GM23338 (cell line): ENCODE results near the gene PHKG1. TPM values are rescaled to one million over a fixed set of nuclear protein-coding genes. Genes with fewer than 3 reads are reported as not detected.

ENCODE experiments used
- ATAC-seq: fragments of 200-7000 bp; cut with Tn5 transposase; 3 replicates; pipeline ENCODE4 v1.9.1; 2020
- DNase-seq: peaks from one replicate; pipeline ENCODE4 v3.0.0-alpha.2; 2015; ENCODE audit warnings: low spot score
- H2AFZ ChIP-seq: fragments of 200-600 bp; sonication (generic); 2 replicates; pipeline ENCODE4 v1.8.0; 2016; ENCODE audit warnings: antibody characterized with exemption, mild to moderate bottlenecking, moderate library complexity
- H3F3A ChIP-seq: fragments of 200-600 bp; sonication (generic); replicated peaks from 2 replicates; pipeline ENCODE4 v1.8.0; 2017; ENCODE audit warnings: antibody characterized with exemption, mixed run types, low read depth
- H3K27ac ChIP-seq: fragments of 200-600 bp; sonication (generic); 2 replicates; pipeline ENCODE4 v1.6.1; 2016; ENCODE audit warnings: low read depth
- H3K27me3 ChIP-seq: fragments of 200-600 bp; sonication (generic); 2 replicates; pipeline ENCODE4 v1.8.0; 2016; ENCODE audit warnings: mild to moderate bottlenecking, mixed run types, moderate library complexity; ENCODE audit not compliant: insufficient read depth
- H3K36me3 ChIP-seq: fragments of 200-600 bp; sonication (generic); 2 replicates; pipeline ENCODE4 v1.8.0; 2016; ENCODE audit warnings: mild to moderate bottlenecking; ENCODE audit not compliant: insufficient read depth
- H3K4me1 ChIP-seq: fragments of 200-600 bp; sonication (generic); 2 replicates; pipeline ENCODE4 v1.8.0; 2016; ENCODE audit warnings: mild to moderate bottlenecking, moderate library complexity; ENCODE audit not compliant: insufficient read depth
- H3K4me2 ChIP-seq: fragments of 200-600 bp; sonication (generic); 2 replicates; pipeline ENCODE4 v1.7.1; 2017; ENCODE audit warnings: mixed run types
- H3K4me3 ChIP-seq: fragments of 200-600 bp; sonication (generic); 2 replicates; pipeline ENCODE4 v1.6.1; 2016; ENCODE audit warnings: mixed run types
- H3K79me2 ChIP-seq: fragments of 200-600 bp; sonication (generic); replicated peaks from 2 replicates; pipeline ENCODE4 v1.8.0; 2017; ENCODE audit warnings: mild to moderate bottlenecking; ENCODE audit not compliant: insufficient read depth
- H3K9me2 ChIP-seq: fragments of 200-600 bp; sonication (generic); 2 replicates; pipeline ENCODE4 v1.8.0; 2017; ENCODE audit not compliant: insufficient read depth
- H4K20me1 ChIP-seq: fragments of 200-600 bp; sonication (generic); replicated peaks from 2 replicates; pipeline ENCODE4 v1.8.0; 2017; ENCODE audit warnings: mild to moderate bottlenecking; ENCODE audit not compliant: insufficient read depth
- H3K27ac Mint-ChIP-seq: 2 replicates; pipeline ENCODE4 v1.8.0; 2020; ENCODE audit warnings: inconsistent platforms, mild to moderate bottlenecking, moderate library complexity, mixed read lengths
- H3K27me3 Mint-ChIP-seq: 3 replicates; pipeline ENCODE4 v1.8.0; 2022; ENCODE audit warnings: low read depth, mild to moderate bottlenecking, moderate library complexity, mixed read lengths, inconsistent platforms; ENCODE audit not compliant: insufficient read depth, poor library complexity
- H3K36me3 Mint-ChIP-seq: 3 replicates; pipeline ENCODE4 v1.8.0; 2021; ENCODE audit warnings: low read depth, mild to moderate bottlenecking, inconsistent platforms, moderate library complexity, mixed read lengths
- H3K4me1 Mint-ChIP-seq: 3 replicates; pipeline ENCODE4 v1.8.0; 2020; ENCODE audit warnings: mild to moderate bottlenecking, inconsistent platforms, mixed read lengths
- H3K4me3 Mint-ChIP-seq: 3 replicates; pipeline ENCODE4 v1.8.0; 2021; ENCODE audit warnings: moderate library complexity, mild to moderate bottlenecking, inconsistent platforms, mixed read lengths
- H3K9me3 Mint-ChIP-seq: 3 replicates; pipeline ENCODE4 v1.8.0; 2020; ENCODE audit warnings: moderate library complexity, mild to moderate bottlenecking, inconsistent platforms, mixed read lengths
- CREB1 ChIP-seq: fragments of 250-450 bp; sonication (Bioruptor Pico); IDR thresholded peaks from 2 replicates; pipeline ENCODE4 v1.5.0; 2020; ENCODE audit warnings: low read depth, mild to moderate bottlenecking, moderate library complexity
- CTCF ChIP-seq, 2 experiments: fragments of 200-600 bp in 1 of 2; sonication (generic) in 1 of 2; conservative IDR thresholded peaks; 2 replicates each; pipeline versions ENCODE4 v1.5.1 to v1.6.1; 2016 to 2017; ENCODE audit warnings: antibody characterized with exemption in 2 of 2, low read depth in 2 of 2, mild to moderate bottlenecking in 2 of 2, moderate library complexity in 1 of 2
- ETS1 ChIP-seq: IDR thresholded peaks from 2 replicates; pipeline ENCODE4 v1.6.1; 2016; ENCODE audit warnings: antibody characterized with exemption
- EZH2phosphoT487 ChIP-seq: fragments of 200-600 bp; sonication (generic); IDR thresholded peaks from one replicate; pipeline ENCODE4 v1.8.1; 2018; ENCODE audit warnings: antibody characterized with exemption; ENCODE audit not compliant: unreplicated experiment
- JUNB ChIP-seq: IDR thresholded peaks from one replicate; pipeline ENCODE4 v1.6.1; 2016; ENCODE audit warnings: antibody characterized with exemption; ENCODE audit not compliant: unreplicated experiment
- NANOG ChIP-seq: IDR thresholded peaks from 2 replicates; pipeline ENCODE4 v1.6.1; 2016; ENCODE audit warnings: antibody characterized with exemption, borderline replicate concordance
- POLR2AphosphoS5 ChIP-seq: IDR thresholded peaks from 2 replicates; pipeline ENCODE4 v1.6.1; 2016; ENCODE audit warnings: antibody characterized with exemption, low read depth
- REST ChIP-seq: IDR thresholded peaks from one replicate; pipeline ENCODE4 v1.6.1; 2018; ENCODE audit warnings: antibody characterized with exemption; ENCODE audit not compliant: unreplicated experiment
- STAT1 ChIP-seq: IDR thresholded peaks from one replicate; pipeline ENCODE4 v1.6.1; 2016; ENCODE audit warnings: antibody characterized with exemption; ENCODE audit not compliant: unreplicated experiment
- ZNF114 ChIP-seq: fragments of 250-450 bp; sonication (Bioruptor Pico); IDR thresholded peaks from 2 replicates; pipeline ENCODE4 v1.5.0; 2020; ENCODE audit warnings: mild to moderate bottlenecking, moderate library complexity
- ZNF331 ChIP-seq: fragments of 250-450 bp; sonication (Bioruptor Pico); IDR thresholded peaks from 2 replicates; pipeline ENCODE4 v1.5.0; 2020; ENCODE audit warnings: low read depth, mild to moderate bottlenecking, moderate library complexity
- ZNF462 ChIP-seq: fragments of 250-450 bp; sonication (Bioruptor Pico); IDR thresholded peaks from 2 replicates; pipeline ENCODE4 v1.5.0; 2020; ENCODE audit warnings: mild to moderate bottlenecking, moderate library complexity
- polyA plus RNA-seq: library from polyadenylated mRNA; unstranded; fragments of >200 nt; fragmentation: Nextera tagmentation; extraction: Ambion mirVana; gene quantifications from 2 replicates; pipeline ENCODE4 v1.2.1, GENCODE V29; 2016
- total RNA-seq: library from RNA; depleted of rRNA; stranded (reverse); fragments of >200 nt; shearing (Covaris generic); gene quantifications from 2 replicates; pipeline ENCODE4 v1.2.3, GENCODE V29; 2014

Gene PHKG1
- total and polyA plus RNA-seq, 2 experiments from 2014 or later = not detected

- Mint-ChIP-seq H3K4me3 (no peak overlapping the region), H3K27me3 (peaks cover 8% of the 10 kb centered on the region), H3K27ac (no peak overlapping the region), H3K36me3 (peaks cover 10% of the 10 kb centered on the region; the same call in 2 of the 3 replicates), H3K9me3 (peaks cover 16% of the 10 kb centered on the region), H3K4me1 (no peaks in the 10 kb centered on the region)
- Histone ChIP-seq H3K4me3 (no peak overlapping the region), H3K79me2 (no peaks in the 10 kb centered on the region), H3K4me1 (no peaks in the 10 kb centered on the region), H3K9me2 (no peaks in the 10 kb centered on the region), H3F3A (no peaks in the 10 kb centered on the region), H2AFZ (no peak overlapping the region), H3K27me3 (no peaks in the 10 kb centered on the region), H4K20me1 (no peaks in the 10 kb centered on the region), H3K27ac (no peak overlapping the region), H3K36me3 (no peaks in the 10 kb centered on the region), H3K4me2 (no peak overlapping the region)
- DNase-seq = no peak
- TF ChIP-seq CTCF (conservative IDR thresholded peaks at IDR 0.05; ENCODE audit: low read depth in 2 of 2) (no peak), STAT1 (no peak), POLR2AphosphoS5 (no peak), EZH2phosphoT487 (no peak), ZNF331 (CRISPR knock-in tag) (no peak), CREB1 (CRISPR knock-in tag) (no peak), NANOG (no peak), JUNB (no peak), REST (no peak), ETS1 (no peak), ZNF114 (CRISPR knock-in tag) (no peak), ZNF462 (CRISPR knock-in tag) (no peak)
- ATAC-seq = no peak
Measured at GRCh38 chr7:56086761-56087160, 6.0 kb downstream of the PHKG1 start.
